ENCODE results near the gene PRKG1. TPM values are rescaled to one million over a fixed set of nuclear protein-coding genes. Genes with fewer than 3 reads are reported as not detected.

PRKG1 gene
- total and polyA plus RNA-seq, 2 of the 8 experiments (the other 6 are each of a cell fraction or from before 2014, with no cell fraction given): 4.2 to 15.2 TPM

DNA sequence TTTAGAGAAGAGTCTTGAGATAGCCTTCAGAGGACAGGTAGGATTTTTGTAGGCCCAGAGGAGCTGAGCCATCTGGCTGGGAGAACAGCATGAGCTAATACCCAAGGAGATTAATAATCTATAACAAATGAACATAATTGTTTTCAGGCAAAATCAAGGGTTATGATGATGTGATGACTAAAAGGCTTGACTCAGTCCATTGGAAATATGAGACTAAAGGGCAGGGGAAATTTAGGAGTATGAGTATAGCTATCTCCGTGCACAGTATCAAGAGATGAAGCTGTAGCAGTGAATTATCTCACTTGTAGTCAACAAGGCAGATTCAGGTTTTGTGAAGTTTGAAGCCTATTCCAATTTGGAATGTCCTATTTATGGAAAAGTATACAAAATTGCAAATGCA, 585.1 kb downstream of the PRKG1 start (continued):
- no peak for TF ChIP-seq POLR2AphosphoS5 (IDR thresholded peaks at IDR 0.05; ENCODE audit: low read depth, low read length)
- no peak for TF ChIP-seq SP2 (IDR thresholded peaks at IDR 0.05; ENCODE audit: low read length)
- TF ChIP-seq, protein P1, sequence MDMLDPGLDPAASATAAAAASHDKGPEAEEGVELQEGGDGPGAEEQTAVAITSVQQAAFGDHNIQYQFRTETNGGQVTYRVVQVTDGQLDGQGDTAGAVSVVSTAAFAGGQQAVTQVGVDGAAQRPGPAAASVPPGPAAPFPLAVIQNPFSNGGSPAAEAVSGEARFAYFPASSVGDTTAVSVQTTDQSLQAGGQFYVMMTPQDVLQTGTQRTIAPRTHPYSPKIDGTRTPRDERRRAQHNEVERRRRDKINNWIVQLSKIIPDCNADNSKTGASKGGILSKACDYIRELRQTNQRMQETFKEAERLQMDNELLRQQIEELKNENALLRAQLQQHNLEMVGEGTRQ (IDR thresholded peaks at IDR 0.05; ENCODE audit: low read length): no peak
- TF ChIP-seq SRF (IDR thresholded peaks at IDR 0.05; ENCODE audit: low read depth, low read length): no peak
- no peak for TF ChIP-seq SAP30 (IDR thresholded peaks at IDR 0.05; ENCODE audit: insufficient read depth, insufficient replicate concordance, low read length)
- TF ChIP-seq, protein P2, sequence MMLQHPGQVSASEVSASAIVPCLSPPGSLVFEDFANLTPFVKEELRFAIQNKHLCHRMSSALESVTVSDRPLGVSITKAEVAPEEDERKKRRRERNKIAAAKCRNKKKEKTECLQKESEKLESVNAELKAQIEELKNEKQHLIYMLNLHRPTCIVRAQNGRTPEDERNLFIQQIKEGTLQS (IDR thresholded peaks at IDR 0.05; ENCODE audit: insufficient read depth, low read depth, low read length): no peak
- TF ChIP-seq EZH2 (IDR thresholded peaks at IDR 0.05; ENCODE audit: low read depth, low read length, severe bottlenecking): no peak

Data from H1 (cell line).